Fibroblast of upper back skin (primary cell): ENCODE data around the gene ASTN2.
A peak's percentile ranks its signal among the peaks of the same experiment; 100 is the strongest.

Experiments used
- DNase-seq: peaks from one replicate; pipeline ENCODE4 v3.0.0-alpha.2; 2013

ASTN2 gene

GRCh38 chr9:117413346-117414219 is 1.3 kb downstream of the ASTN2 start:
- DNase-seq, result no peak

- DNase-seq, result no peak
These were observed 2.0 kb downstream of the ASTN2 start for GRCh38 chr9:117412841-117413240.

GRCh38 chr9:117412006-117412715 is 2.7 kb downstream of the ASTN2 start:
- DNase-seq, result no peak

- DNase-seq, result peak; percentile 4
These were observed 3.3 kb downstream of the ASTN2 start for GRCh38 chr9:117411547-117411946.

- DNase-seq, result no peak
These were observed 5.5 kb downstream of the ASTN2 start for GRCh38 chr9:117409321-117409720.

- no peak for DNase-seq
These were observed 7.3 kb downstream of the ASTN2 start for GRCh38 chr9:117407436-117408022.

- DNase-seq, result no peak
These were observed 8.7 kb downstream of the ASTN2 start for GRCh38 chr9:117405950-117406705.

- no peak for DNase-seq
These were observed 11.0 kb downstream of the ASTN2 start for GRCh38 chr9:117403848-117404247.

- DNase-seq, result no peak
These were observed 11.4 kb downstream of the ASTN2 start for GRCh38 chr9:117403403-117403811.

GRCh38 chr9:117400171-117400570 is 14.7 kb downstream of the ASTN2 start:
- DNase-seq, result no peak

- no peak for DNase-seq
These were observed 19.7 kb downstream of the ASTN2 start for GRCh38 chr9:117395151-117395650.

- no peak for DNase-seq
These were observed 20.2 kb downstream of the ASTN2 start for GRCh38 chr9:117394655-117395054.

GRCh38 chr9:117392992-117393391 is 21.9 kb downstream of the ASTN2 start:
- DNase-seq, result no peak

GRCh38 chr9:117387422-117387821 is 27.4 kb downstream of the ASTN2 start:
- DNase-seq, result no peak

- DNase-seq, result no peak
These were observed 35.5 kb downstream of the ASTN2 start for GRCh38 chr9:117379341-117379740.

- DNase-seq, result no peak
These were observed 37.8 kb downstream of the ASTN2 start for GRCh38 chr9:117377046-117377445.

- no peak for DNase-seq
These were observed 38.9 kb downstream of the ASTN2 start for GRCh38 chr9:117375956-117376355.

GRCh38 chr9:117374076-117374725 is 40.7 kb downstream of the ASTN2 start:
- DNase-seq, result no peak

GRCh38 chr9:117368684-117369230 is 46.1 kb downstream of the ASTN2 start:
- DNase-seq, result no peak

- DNase-seq, result no peak
These were observed 49.4 kb downstream of the ASTN2 start for GRCh38 chr9:117365438-117365837.

- DNase-seq, result no peak
These were observed 51.9 kb downstream of the ASTN2 start for GRCh38 chr9:117363006-117363405.

- no peak for DNase-seq
These were observed 54.9 kb downstream of the ASTN2 start for GRCh38 chr9:117359910-117360309.
